ENCODE results near the gene SELENOO.

SELENOO gene

DNA sequence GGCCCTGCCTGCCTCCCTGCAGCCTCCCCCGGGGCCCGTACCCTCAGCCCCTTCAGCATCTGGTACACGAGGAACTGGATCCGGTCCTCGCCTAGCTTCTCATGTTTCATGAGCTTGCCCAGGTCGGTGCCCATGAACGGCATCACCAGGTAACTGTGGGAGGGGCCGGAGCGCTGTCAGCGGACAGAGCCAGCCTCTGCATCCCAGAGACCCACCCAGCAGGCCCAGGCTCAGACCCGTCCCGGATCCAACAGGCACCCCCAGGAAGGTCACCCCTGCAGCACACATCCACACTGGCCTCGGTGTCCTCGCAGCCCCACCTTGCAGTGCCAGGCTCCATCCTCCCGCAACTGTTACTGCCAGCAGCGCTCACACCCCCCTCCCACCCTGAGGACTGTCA lies 56.2 kb downstream of the SELENOO start:
- DNase-seq = no peak

DNA sequence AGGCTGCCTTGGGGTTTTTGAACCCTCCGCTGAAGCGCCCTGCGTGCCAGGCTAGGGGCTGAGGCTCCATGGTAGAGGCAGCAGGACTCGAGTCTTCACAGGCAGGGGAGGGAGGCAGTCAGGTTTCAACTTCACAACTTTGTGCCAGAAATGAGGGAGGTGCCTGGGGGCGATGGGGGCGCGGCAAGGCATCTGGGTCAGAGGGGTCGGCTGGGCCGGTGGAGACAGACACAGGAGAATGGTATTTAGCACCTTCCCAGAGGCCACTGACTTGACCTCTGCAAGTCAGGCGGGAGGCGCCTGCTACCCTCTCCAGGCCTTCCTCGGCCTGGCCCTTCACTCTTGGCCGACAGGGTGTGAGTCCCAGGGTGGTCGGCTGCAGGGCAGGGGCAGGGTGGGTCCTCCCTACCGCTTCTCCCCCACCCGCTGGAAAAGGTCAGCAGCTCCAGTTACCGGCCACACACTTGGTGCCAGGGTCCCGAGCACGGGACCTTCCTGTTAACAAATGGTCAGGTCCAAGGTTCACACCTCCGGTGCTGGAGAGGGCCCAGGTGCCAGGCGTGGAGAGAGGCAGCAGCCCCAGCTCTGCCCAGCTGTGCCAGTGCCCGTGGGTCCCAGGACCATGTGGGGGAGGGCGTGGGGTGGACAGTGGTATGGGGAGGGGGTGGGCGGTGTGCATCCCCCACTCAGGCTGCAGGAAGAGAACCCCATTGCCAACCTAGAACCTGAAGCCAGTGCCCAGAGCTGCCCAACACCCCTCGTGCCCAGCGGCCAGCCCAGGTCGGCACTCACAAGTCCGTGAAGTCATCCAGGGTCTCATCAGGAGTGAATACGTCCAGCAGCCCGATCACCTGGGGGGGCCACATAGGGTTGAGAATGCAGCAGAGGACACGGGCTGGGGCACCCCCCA lies 56.9 kb downstream of the SELENOO start:
- DNase-seq = no peak

- no peak for DNase-seq
Observed at GRCh38 chr22:50258361-50259292, 57.8 kb downstream of the SELENOO start.

DNA sequence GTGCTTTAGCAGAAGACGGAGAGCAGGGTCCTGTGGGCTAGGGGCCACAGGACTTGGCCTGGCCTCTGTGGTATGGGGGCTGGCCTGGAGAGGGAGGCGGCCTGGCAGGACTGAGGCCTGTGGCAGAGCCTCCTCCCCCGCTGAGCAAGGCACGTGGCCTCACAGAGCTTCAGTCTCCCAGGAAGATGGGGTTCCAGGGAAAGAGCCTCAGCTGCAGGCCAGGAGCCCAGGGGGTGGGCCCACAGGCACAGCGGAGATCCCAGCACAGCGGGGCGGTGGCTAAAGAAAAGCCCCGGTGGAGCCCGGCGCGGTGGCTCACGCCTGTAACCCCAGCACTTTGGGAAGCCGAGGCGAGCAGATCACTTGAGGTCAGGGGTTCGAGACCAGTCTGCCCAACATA lies 58.5 kb downstream of the SELENOO start:
- DNase-seq = no peak

DNA sequence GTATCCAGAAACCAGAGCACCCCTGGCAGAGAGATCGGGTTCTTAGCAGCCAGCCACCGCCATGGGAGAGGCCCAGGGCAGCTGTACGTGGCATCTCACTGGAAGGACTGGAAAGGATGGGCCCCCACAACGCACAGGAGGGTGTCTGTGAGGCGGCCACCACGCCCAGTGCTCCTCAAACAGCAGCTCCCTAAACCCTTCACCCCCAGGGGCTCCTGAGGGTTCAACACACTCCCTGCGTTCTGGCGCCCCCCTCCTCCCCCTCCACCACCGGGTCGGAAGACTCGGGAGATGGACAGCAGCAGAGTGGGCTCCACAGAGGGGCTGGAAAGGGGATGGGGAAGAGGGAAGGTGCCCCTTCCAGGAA lies 59.6 kb downstream of the SELENOO start:
- DNase-seq = no peak

- peak; percentile 15 to 26 for DNase-seq
Observed at GRCh38 chr22:50260801-50261614, 60.2 kb downstream of the SELENOO start.

DNA sequence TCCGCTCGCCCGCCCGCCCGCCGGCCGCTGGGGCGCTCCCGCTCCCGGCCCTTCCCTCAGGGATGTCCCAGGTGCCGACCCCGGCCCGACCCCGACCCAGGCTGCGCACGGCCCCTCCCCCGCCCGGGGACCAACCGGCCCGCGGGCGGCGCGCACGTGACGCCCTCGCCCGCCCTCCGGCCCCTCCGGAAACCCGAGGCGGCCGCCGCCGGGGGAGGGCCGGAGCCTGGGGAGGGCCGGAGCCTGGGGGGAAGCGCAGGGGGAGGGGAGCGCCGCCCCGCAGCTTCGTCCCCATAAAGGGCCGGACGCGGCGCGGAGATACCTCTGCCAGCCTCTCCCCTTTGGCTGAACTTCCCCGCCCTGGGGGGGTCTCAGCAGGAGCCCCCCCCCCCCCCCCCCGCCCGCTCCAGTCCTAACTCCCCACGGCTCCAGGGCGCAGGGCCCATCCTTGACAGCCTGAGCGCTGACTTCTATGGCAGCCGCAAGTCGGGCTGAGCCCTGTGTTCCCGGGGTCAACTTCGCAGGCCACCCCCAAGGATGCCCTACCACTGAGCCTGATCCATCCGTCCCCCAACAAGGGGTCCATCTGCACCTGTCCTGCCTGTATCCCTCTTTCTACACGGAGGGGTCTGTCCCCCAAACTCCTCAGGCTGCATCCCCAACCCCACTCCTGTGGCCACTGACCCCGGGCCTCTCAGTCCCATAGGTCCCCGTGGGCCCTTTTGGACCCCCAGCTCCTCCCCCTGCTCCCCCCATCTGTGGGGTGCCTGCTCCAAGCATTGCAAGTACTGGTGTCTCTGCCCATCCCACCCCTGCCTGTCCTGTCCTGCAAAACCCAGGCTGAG lies 61.0 kb downstream of the SELENOO start, which contains the start of gene MAPK12:
TSS of gene MAPK12 (minus strand) at position 69 of the 845 bp plus-strand sequence. CDS start 174 bp downstream, outside the sequence.
- DNase-seq = peak; percentile 30 to 50

DNA sequence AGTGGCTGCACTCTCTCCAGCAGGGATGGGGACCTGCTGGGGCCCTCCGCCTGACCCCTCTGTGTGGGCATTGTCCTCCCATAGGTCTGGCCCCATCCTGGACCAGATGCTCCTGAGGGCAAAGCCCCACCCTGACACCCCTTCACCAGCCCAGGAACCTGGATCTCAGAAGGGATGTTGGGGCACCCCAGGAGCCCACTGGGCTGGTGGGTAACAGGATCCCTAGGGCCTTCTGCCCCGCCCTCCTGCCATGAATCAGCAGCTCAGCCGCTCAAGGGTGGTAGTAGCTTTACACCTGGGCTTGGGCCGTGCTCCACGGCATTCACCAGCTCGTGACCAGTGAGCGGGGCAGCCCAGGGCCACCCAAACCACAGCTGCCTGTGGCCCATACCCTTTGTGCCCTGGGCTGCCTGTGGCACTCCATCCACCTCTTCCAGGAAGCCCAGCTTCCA lies 61.7 kb downstream of the SELENOO start:
- DNase-seq = no peak

DNA sequence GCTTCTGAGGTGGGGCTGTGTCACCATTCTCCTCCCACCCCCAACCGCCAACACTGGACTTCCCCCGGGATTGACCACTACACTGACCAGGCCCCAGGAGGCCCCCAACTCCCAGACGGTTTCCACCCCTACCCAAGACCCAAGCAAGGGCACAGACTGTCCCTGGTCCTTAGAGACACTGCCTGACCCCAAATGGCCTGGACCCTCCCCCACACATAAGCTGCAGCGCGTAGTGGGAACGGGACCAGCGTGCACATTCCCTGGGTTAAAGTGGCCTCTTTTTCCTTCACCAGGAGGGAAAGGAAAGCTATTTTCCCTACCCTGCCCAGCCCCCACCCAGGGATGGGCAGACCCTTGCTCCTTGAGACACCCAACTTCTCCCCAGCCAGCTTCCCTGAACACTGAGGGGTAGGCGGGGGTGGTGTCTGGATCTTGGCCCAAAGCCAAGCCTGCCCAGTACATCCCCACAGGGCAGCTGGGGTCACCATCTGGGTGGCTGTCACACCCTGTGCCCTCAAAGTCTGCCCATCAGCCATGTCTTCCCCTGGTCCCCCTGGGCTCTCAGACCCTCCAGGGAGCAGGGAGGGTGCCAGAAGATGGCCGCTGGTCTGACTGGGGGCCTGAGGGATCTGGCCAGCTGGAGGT lies 62.3 kb downstream of the SELENOO start:
- DNase-seq = no peak

GRCh38 chr22:50264104-50264745 lies 63.4 kb downstream of the SELENOO start:
- no peak for DNase-seq

DNA sequence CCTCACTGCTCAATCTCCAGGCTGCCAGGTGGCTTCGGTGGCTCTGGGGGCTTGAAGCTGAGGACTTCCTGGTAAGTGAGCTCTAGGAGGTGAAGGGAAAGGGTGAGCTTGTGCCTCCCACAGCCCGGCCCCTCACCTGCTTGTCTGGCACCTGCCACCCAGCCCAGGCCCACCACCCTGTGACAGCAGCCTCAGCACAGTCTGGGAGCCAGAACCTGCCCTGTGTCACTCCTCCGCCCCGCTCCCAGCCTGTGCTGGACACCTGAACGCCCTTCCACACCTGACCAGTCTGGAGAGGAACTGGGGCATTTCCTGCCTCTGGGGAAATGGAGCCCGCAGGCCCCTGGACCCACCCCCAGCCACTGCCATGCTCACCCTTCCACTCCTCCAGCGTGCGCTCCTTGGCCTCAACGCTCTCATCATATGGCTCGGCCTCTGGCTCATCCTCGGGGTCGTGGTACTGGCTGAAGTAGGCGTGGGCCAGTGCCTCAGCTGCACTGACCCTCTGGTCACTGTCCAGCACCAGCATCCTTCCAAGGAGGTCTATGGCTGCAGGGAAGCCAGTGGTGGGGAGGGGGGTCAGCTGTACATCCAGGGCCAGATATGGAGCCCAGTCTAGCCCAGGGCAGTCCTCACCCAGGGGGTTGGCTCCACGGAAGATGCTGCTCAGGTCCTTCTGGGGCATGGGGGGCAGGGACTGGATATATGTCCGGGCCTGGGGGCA lies 64.3 kb downstream of the SELENOO start:
- DNase-seq = no peak

DNA sequence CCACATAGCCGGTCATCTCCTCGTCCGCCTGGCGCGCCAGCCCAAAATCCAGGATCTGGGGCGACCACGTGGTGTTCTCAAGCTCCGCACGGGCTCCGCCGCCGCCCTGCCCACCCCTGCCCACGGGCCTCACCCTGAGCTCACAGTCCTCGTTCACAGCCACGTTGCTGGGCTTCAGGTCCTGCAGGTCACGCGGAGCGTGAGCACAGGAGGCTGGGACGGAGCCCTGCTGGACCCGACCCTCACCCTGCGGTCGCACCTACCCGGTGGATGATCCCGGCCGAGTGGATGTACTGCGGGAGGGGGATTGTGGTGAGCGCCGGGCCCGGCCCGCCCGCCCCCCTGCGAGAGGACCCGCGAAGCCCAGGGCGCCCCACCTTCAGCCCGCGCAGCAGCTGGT lies 66.2 kb downstream of the SELENOO start:
- DNase-seq = no peak
